MM.1S (cell line): ENCODE results near the gene MYH7.

Experiments
- DNase-seq: peaks from one replicate; pipeline ENCODE4 v3.0.0-alpha.2; 2015
- H2AFZ ChIP-seq: fragments of 300-600 bp; sonication (generic); 2 replicates; pipeline ENCODE4 v1.6.0; 2016; ENCODE audit warnings: antibody characterized with exemption, low read length
- H3F3A ChIP-seq: fragments of 300-600 bp; sonication (generic); 2 replicates; pipeline ENCODE4 v1.6.1; 2016; ENCODE audit warnings: mild to moderate bottlenecking, antibody characterized with exemption, low read length, moderate library complexity, mixed read lengths; ENCODE audit not compliant: insufficient read depth
- H3K27ac ChIP-seq: fragments of 300-600 bp; sonication (generic); 2 replicates; pipeline ENCODE4 v1.5.1; 2016; ENCODE audit warnings: mild to moderate bottlenecking, low read length
- H3K27me3 ChIP-seq: fragments of 300-600 bp; sonication (generic); replicated peaks from 2 replicates; pipeline ENCODE4 v1.6.0; 2016; ENCODE audit warnings: low read length; ENCODE audit not compliant: insufficient read depth
- H3K36me3 ChIP-seq: fragments of 300-600 bp; sonication (generic); replicated peaks from 2 replicates; pipeline ENCODE4 v1.6.1; 2016; ENCODE audit warnings: mild to moderate bottlenecking, low read length, mixed read lengths; ENCODE audit not compliant: insufficient read depth
- H3K4me1 ChIP-seq: fragments of 300-600 bp; sonication (generic); 2 replicates; pipeline ENCODE4 v1.6.1; 2016; ENCODE audit warnings: low read length, mixed read lengths
- H3K4me2 ChIP-seq: fragments of 300-600 bp; sonication (generic); 2 replicates; pipeline ENCODE4 v1.6.0; 2016; ENCODE audit warnings: low read depth, low read length
- H3K4me3 ChIP-seq: fragments of 300-600 bp; sonication (generic); 2 replicates; pipeline ENCODE4 v1.5.1; 2016; ENCODE audit warnings: low read length, mixed read lengths
- H3K79me2 ChIP-seq: fragments of 300-600 bp; sonication (generic); 2 replicates; pipeline ENCODE4 v1.6.1; 2016; ENCODE audit warnings: mixed run types, low read length, mixed read lengths
- H3K9ac ChIP-seq: fragments of 300-600 bp; sonication (generic); 2 replicates; pipeline ENCODE4 v1.6.1; 2016; ENCODE audit warnings: low read length, mixed read lengths
- H3K9me2 ChIP-seq: fragments of 300-600 bp; sonication (generic); replicated peaks from 2 replicates; pipeline ENCODE4 v1.6.1; 2016; ENCODE audit warnings: mild to moderate bottlenecking, low read length, mixed read lengths; ENCODE audit not compliant: insufficient read depth
- H3K9me3 ChIP-seq: fragments of 300-600 bp; sonication (generic); replicated peaks from 2 replicates; pipeline ENCODE4 v1.6.1; 2016; ENCODE audit warnings: mild to moderate bottlenecking, low read length, mixed read lengths; ENCODE audit not compliant: insufficient read depth
- H4K20me1 ChIP-seq: fragments of 300-600 bp; sonication (generic); 2 replicates; pipeline ENCODE4 v1.6.1; 2016; ENCODE audit warnings: mild to moderate bottlenecking, low read length, moderate library complexity, mixed read lengths; ENCODE audit not compliant: insufficient read depth
- EZH2 ChIP-seq: fragments of 300-600 bp; sonication (generic); optimal IDR thresholded peaks from 2 replicates; pipeline ENCODE3; 2017; ENCODE audit warnings: low read depth, mild to moderate bottlenecking, antibody characterized with exemption, low read length, mixed read lengths
- EZH2phosphoT487 ChIP-seq: fragments of 300-600 bp; sonication (generic); IDR thresholded peaks from 2 replicates; pipeline ENCODE4 v1.6.1; 2018; ENCODE audit warnings: antibody characterized with exemption, low read length
- TF ChIP-seq, protein P1 (sequence below): fragments of 300-600 bp; sonication (generic); IDR thresholded peaks from 2 replicates; pipeline ENCODE4 v1.5.1; 2016; ENCODE audit warnings: antibody characterized with exemption, low read length, mixed read lengths

Gene MYH7

GRCh38 chr14:23380197-23380914, 55.1 kb downstream of the MYH7 start:
- TF ChIP-seq EZH2 (no peak), EZH2phosphoT487 (no peak)
- TF ChIP-seq, protein P1, sequence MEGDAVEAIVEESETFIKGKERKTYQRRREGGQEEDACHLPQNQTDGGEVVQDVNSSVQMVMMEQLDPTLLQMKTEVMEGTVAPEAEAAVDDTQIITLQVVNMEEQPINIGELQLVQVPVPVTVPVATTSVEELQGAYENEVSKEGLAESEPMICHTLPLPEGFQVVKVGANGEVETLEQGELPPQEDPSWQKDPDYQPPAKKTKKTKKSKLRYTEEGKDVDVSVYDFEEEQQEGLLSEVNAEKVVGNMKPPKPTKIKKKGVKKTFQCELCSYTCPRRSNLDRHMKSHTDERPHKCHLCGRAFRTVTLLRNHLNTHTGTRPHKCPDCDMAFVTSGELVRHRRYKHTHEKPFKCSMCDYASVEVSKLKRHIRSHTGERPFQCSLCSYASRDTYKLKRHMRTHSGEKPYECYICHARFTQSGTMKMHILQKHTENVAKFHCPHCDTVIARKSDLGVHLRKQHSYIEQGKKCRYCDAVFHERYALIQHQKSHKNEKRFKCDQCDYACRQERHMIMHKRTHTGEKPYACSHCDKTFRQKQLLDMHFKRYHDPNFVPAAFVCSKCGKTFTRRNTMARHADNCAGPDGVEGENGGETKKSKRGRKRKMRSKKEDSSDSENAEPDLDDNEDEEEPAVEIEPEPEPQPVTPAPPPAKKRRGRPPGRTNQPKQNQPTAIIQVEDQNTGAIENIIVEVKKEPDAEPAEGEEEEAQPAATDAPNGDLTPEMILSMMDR: no peak
- DNase-seq: no peak

DNA sequence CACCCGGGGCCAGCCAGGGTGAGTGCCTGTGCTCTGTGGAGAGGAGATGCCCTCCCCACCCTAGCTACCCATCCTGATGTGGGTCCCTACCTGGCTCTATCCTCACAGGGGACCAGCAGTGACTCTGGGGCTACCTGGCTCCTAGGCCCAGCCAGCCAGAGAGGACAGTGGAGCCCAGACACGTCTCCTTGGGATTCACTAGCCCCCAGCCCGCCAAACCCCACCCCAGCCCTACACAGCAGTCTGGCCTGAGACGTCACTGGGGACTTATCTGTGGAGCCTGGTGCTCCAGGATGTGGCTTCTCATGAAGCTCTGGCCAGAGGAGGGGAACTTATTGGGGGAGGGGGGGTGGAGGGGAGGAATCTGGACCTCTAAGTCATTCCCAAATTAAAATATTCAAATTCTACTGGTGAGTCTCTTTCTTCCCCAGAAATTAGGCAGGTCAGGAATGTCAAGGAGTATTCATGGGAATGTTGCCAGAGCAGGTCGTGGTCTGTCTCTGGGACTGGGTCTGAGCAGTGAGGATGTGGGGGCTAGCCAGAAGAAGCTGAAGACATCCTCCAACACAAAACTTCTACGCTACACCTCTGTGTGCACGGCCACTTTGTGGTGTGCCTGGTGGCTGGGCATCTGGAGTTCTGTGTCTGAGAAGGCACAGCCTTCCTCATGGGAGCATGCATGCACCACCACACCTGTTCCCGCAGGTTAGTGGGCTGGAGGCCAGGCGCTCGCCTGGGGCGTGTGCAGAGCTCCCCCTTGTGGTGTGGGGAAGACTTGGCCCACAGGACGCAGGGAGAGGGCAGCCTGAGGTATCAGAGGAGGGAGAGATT, 55.9 kb downstream of the MYH7 start:
- Histone ChIP-seq H3K27me3 (no peaks in the 10 kb centered on the region; the same call in none of the 2 replicates), H3K79me2 (no peaks in the 10 kb centered on the region), H3K36me3 (no peaks in the 10 kb centered on the region), H3F3A (no peaks in the 10 kb centered on the region), H3K9ac (no peak overlapping the region), H2AFZ (no peak overlapping the region), H4K20me1 (no peaks in the 10 kb centered on the region), H3K4me1 (no peaks in the 10 kb centered on the region), H3K9me2 (no peaks in the 10 kb centered on the region), H3K9me3 (no peaks in the 10 kb centered on the region), H3K27ac (no peak overlapping the region), H3K4me2 (no peak overlapping the region), H3K4me3 (no peak overlapping the region)
- peak; percentile 31 for DNase-seq
- no peak for TF ChIP-seq EZH2phosphoT487
- TF ChIP-seq, protein P1: peak; percentile 74
- TF ChIP-seq EZH2: no peak

More at GRCh38 chr14:23380197-23380914, 55.1 kb downstream of the MYH7 start:
- Histone ChIP-seq H2AFZ (no peak overlapping the region), H3K4me3 (no peak overlapping the region), H3K79me2 (no peaks in the 10 kb centered on the region), H3F3A (no peaks in the 10 kb centered on the region), H3K4me1 (no peaks in the 10 kb centered on the region), H3K9me2 (no peaks in the 10 kb centered on the region), H3K9me3 (no peaks in the 10 kb centered on the region), H3K4me2 (no peak overlapping the region), H3K36me3 (no peaks in the 10 kb centered on the region), H3K27me3 (no peaks in the 10 kb centered on the region; the same call in none of the 2 replicates), H3K27ac (no peak overlapping the region), H3K9ac (no peak overlapping the region), H4K20me1 (no peaks in the 10 kb centered on the region)

GRCh38 chr14:23378612-23379220, 56.7 kb downstream of the MYH7 start:
- Histone ChIP-seq H3K4me3 (no peak overlapping the region), H3K36me3 (no peaks in the 10 kb centered on the region), H3K9me3 (no peaks in the 10 kb centered on the region), H3F3A (no peaks in the 10 kb centered on the region), H2AFZ (no peak overlapping the region), H3K4me2 (no peak overlapping the region), H4K20me1 (no peaks in the 10 kb centered on the region), H3K4me1 (no peaks in the 10 kb centered on the region), H3K9me2 (no peaks in the 10 kb centered on the region), H3K79me2 (no peaks in the 10 kb centered on the region), H3K9ac (no peak overlapping the region), H3K27ac (no peak overlapping the region), H3K27me3 (no peaks in the 10 kb centered on the region; the same call in none of the 2 replicates)
- TF ChIP-seq EZH2phosphoT487 (no peak), EZH2 (no peak)
- TF ChIP-seq, protein P1: no peak
- DNase-seq: no peak
